Stimulated activated naive CD8-positive, alpha-beta T cell treated with anti-CD3 and anti-CD28 coated beads, Interleukin-15, Interleukin-2, amounts not matched to agents 100 U/mL and 50 U/mL, for 24 hours (primary cell): ENCODE data around the gene RNF2.
"Not testable (repeated sequence)": the region's sequence is repeated elsewhere in the genome, so short reads cannot be mapped to it uniquely, and the experiment has no call there.

Experiments used
- ATAC-seq: fragments of 150-1000 bp; cut with Tn5 transposase; one replicate; pipeline ENCODE4 v1.10.0; 2021
- DNase-seq: peaks from one replicate; pipeline ENCODE4 v3.0.0; 2021

RNF2 gene

GRCh38 chr1:185050823-185051451, 5.6 kb downstream of the RNF2 start:
- no peak for DNase-seq
- ATAC-seq = no peak

- no peak for ATAC-seq
- no peak for DNase-seq
Measured at GRCh38 chr1:185053204-185053603, 7.8 kb downstream of the RNF2 start.

GRCh38 chr1:185054365-185055060, 9.2 kb downstream of the RNF2 start:
- no peak for DNase-seq
- no peak for ATAC-seq

GRCh38 chr1:185058110-185058509, 12.8 kb downstream of the RNF2 start:
- ATAC-seq (no peak), DNase-seq (no peak)

GRCh38 chr1:185058876-185059275, 13.5 kb downstream of the RNF2 start:
- no peak for DNase-seq
- no peak for ATAC-seq

GRCh38 chr1:185059950-185060571, 14.7 kb downstream of the RNF2 start:
- ATAC-seq = no peak

GRCh38 chr1:185062710-185063370, 17.5 kb downstream of the RNF2 start:
- peak; percentile 46 for ATAC-seq
- no peak for DNase-seq

More at GRCh38 chr1:185059950-185060571, 14.7 kb downstream of the RNF2 start:
- no peak for DNase-seq

- DNase-seq = no peak
- no peak for ATAC-seq
Measured at GRCh38 chr1:185063719-185064118, 18.4 kb downstream of the RNF2 start.

GRCh38 chr1:185065006-185065405, 19.6 kb downstream of the RNF2 start:
- not testable (repeated sequence) for DNase-seq

GRCh38 chr1:185066181-185066580, 20.8 kb downstream of the RNF2 start:
- DNase-seq (no peak), ATAC-seq (no peak)

More at GRCh38 chr1:185065006-185065405, 19.6 kb downstream of the RNF2 start:
- ATAC-seq = not testable (repeated sequence)

GRCh38 chr1:185068341-185068740, 23.0 kb downstream of the RNF2 start:
- DNase-seq = no peak
- no peak for ATAC-seq

GRCh38 chr1:185069202-185069772, 23.9 kb downstream of the RNF2 start:
- no peak for ATAC-seq

GRCh38 chr1:185070051-185070450, 24.7 kb downstream of the RNF2 start:
- no peak for ATAC-seq
- DNase-seq = no peak

More at GRCh38 chr1:185069202-185069772, 23.9 kb downstream of the RNF2 start:
- DNase-seq = no peak

GRCh38 chr1:185073725-185074124, 28.4 kb downstream of the RNF2 start:
- ATAC-seq (peak; percentile 47), DNase-seq (no peak)

GRCh38 chr1:185074307-185074706, 28.9 kb downstream of the RNF2 start:
- ATAC-seq (peak; percentile 88), DNase-seq (no peak)

- ATAC-seq (no peak), DNase-seq (no peak)
Measured at GRCh38 chr1:185075476-185075875, 30.1 kb downstream of the RNF2 start.

GRCh38 chr1:185077374-185077773, 32.0 kb downstream of the RNF2 start:
- DNase-seq = no peak
- no peak for ATAC-seq

- DNase-seq (no peak), ATAC-seq (no peak)
Measured at GRCh38 chr1:185080422-185080821, 35.1 kb downstream of the RNF2 start.

GRCh38 chr1:185083818-185084217, 38.5 kb downstream of the RNF2 start:
- DNase-seq (no peak), ATAC-seq (no peak)

- DNase-seq (no peak), ATAC-seq (no peak)
Measured at GRCh38 chr1:185087101-185087500, 41.7 kb downstream of the RNF2 start.

GRCh38 chr1:185087746-185088145, 42.4 kb downstream of the RNF2 start:
- ATAC-seq (no peak), DNase-seq (no peak)

- DNase-seq (no peak), ATAC-seq (no peak)
Measured at GRCh38 chr1:185091480-185091879, 46.1 kb downstream of the RNF2 start.
